ENCODE measurements around the gene FAM171A1. TPM values are rescaled to one million over a fixed set of nuclear protein-coding genes. Genes with fewer than 3 reads are reported as not detected.
"Not testable (repeated sequence)": the region's sequence is repeated elsewhere in the genome, so short reads cannot be mapped to it uniquely, and the experiment has no call there.

FAM171A1 gene
- total RNA-seq, 1 donor from 2014 or later = 113 TPM

GRCh38 chr10:15333909-15334649 lies 37.0 kb downstream of the FAM171A1 start:
- Mint-ChIP-seq H3K4me1 (ENCODE audit: unreplicated experiment) (peaks cover 5% of the 10 kb centered on the region), H3K9me3 (ENCODE audit: unreplicated experiment) (no peaks in the 10 kb centered on the region), H3K4me3 (ENCODE audit: unreplicated experiment) (no peak overlapping the region), H3K27me3 (ENCODE audit: unreplicated experiment) (no peaks in the 10 kb centered on the region), H3K36me3 (ENCODE audit: low read depth, unreplicated experiment) (peaks cover 9% of the 10 kb centered on the region), H3K27ac (ENCODE audit: unreplicated experiment) (no peak overlapping the region)
- TF ChIP-seq CTCF (IDR thresholded peaks at IDR 0.05; ENCODE audit: unreplicated experiment) = no peak
- no peak for DNase-seq (ENCODE audit: low spot score)

GRCh38 chr10:15333181-15333580 lies 37.9 kb downstream of the FAM171A1 start:
- Mint-ChIP-seq H3K4me1 (ENCODE audit: unreplicated experiment) (peaks cover 13% of the 10 kb centered on the region), H3K36me3 (ENCODE audit: low read depth, unreplicated experiment) (peaks cover 13% of the 10 kb centered on the region)
- H3K27ac Mint-ChIP-seq (ENCODE audit: unreplicated experiment); H3K27me3 Mint-ChIP-seq (ENCODE audit: unreplicated experiment); H3K4me3 Mint-ChIP-seq (ENCODE audit: unreplicated experiment); DNase-seq (ENCODE audit: low spot score); H3K9me3 Mint-ChIP-seq (ENCODE audit: unreplicated experiment): not testable (repeated sequence)

GRCh38 chr10:15331461-15331860 lies 39.6 kb downstream of the FAM171A1 start:
- Mint-ChIP-seq H3K27me3 (ENCODE audit: unreplicated experiment) (peaks cover 3% of the 10 kb centered on the region), H3K9me3 (ENCODE audit: unreplicated experiment) (no peaks in the 10 kb centered on the region), H3K27ac (ENCODE audit: unreplicated experiment) (no peak overlapping the region), H3K4me3 (ENCODE audit: unreplicated experiment) (no peak overlapping the region), H3K36me3 (ENCODE audit: low read depth, unreplicated experiment) (peaks cover 13% of the 10 kb centered on the region), H3K4me1 (ENCODE audit: unreplicated experiment) (peaks cover 13% of the 10 kb centered on the region)
- no peak for DNase-seq (ENCODE audit: low spot score)
- no peak for TF ChIP-seq CTCF (IDR thresholded peaks at IDR 0.05; ENCODE audit: unreplicated experiment)

GRCh38 chr10:15329437-15329836 lies 41.7 kb downstream of the FAM171A1 start:
- no peak overlapping the region for H3K27ac Mint-ChIP-seq (ENCODE audit: unreplicated experiment)
- no peaks in the 10 kb centered on the region for H3K9me3 Mint-ChIP-seq (ENCODE audit: unreplicated experiment)
- peaks cover 3% of the 10 kb centered on the region for H3K27me3 Mint-ChIP-seq (ENCODE audit: unreplicated experiment)
- TF ChIP-seq CTCF (IDR thresholded peaks at IDR 0.05; ENCODE audit: unreplicated experiment) = no peak
- H3K36me3 Mint-ChIP-seq (ENCODE audit: low read depth, unreplicated experiment) = peaks cover 23% of the 10 kb centered on the region
- peaks cover 24% of the 10 kb centered on the region for H3K4me1 Mint-ChIP-seq (ENCODE audit: unreplicated experiment)
- H3K4me3 Mint-ChIP-seq (ENCODE audit: unreplicated experiment) = no peak overlapping the region
- DNase-seq (ENCODE audit: low spot score) = no peak

- no peaks in the 10 kb centered on the region for H3K9me3 Mint-ChIP-seq (ENCODE audit: unreplicated experiment)
- no peak for TF ChIP-seq CTCF (IDR thresholded peaks at IDR 0.05; ENCODE audit: unreplicated experiment)
- H3K27me3 Mint-ChIP-seq (ENCODE audit: unreplicated experiment) = peaks cover 3% of the 10 kb centered on the region
- H3K27ac Mint-ChIP-seq (ENCODE audit: unreplicated experiment) = peak overlapping the region; percentile 85
- peak overlapping the region; percentile 22 for H3K4me3 Mint-ChIP-seq (ENCODE audit: unreplicated experiment)
- DNase-seq (ENCODE audit: low spot score) = no peak
- peaks cover 32% of the 10 kb centered on the region for H3K4me1 Mint-ChIP-seq (ENCODE audit: unreplicated experiment)
- peaks cover 15% of the 10 kb centered on the region for H3K36me3 Mint-ChIP-seq (ENCODE audit: low read depth, unreplicated experiment)
Observed at GRCh38 chr10:15325944-15326284, 45.2 kb downstream of the FAM171A1 start.

Data from endothelial cell (in vitro differentiated cells).